ENCODE measurements around the gene NFIB. TPM values are rescaled to one million over a fixed set of nuclear protein-coding genes. Genes with fewer than 3 reads are reported as not detected.

The NFIB gene
- polyA plus RNA-seq, 1 of the 3 experiments (the other 2 are of a cell fraction), result 9.2 TPM

DNA sequence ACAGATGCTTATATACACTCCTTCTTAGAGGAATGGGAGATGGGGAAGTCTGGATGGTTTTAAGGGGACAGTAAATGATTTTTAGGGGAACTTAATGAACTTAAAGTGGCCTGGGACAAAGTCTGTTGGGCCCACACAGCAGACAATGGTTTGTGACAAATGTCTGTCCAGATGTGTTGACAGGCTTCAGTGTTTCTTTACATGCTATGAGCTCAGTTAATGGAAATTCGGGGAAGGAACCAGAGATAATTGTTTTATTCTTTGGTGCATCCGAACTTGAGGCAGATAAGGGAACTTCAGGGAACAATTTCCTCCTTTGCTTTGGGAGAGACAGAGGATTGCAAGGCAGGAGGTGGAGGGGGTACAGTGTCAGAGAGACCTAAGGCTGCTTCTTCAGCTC, 52.3 kb downstream of the NFIB start:
- no peaks in the 10 kb centered on the region for H3K27me3 ChIP-seq (ENCODE audit: insufficient read depth)
- no peaks in the 10 kb centered on the region for H3K9me2 ChIP-seq
- POLR2A ChIA-PET, result no interaction called here
- CTCF ChIA-PET, result interaction anchor here (1.0 kb wide), 1 partner anchor 1173 kb away, joined by 3 read pairs; no protein-coding TSS in a partner anchor
- peaks cover 17 to 18% of the 10 kb centered on the region in 2 experiments for H3K4me1 ChIP-seq (ENCODE audit: control insufficient read depth in 1 of 2, insufficient read depth in 2 of 2, low read depth in 1 of 2, low read length in 1 of 2)
- H3K36me3 ChIP-seq (replicated peaks in 1 of 2; ENCODE audit: control insufficient read depth in 1 of 2, insufficient read depth in 2 of 2, low read length in 1 of 2), result peaks cover 4 to 10% of the 10 kb centered on the region in 2 experiments
- 82% methylated on average over 2 of the region's 2 CpGs for WGBS (ENCODE audit: low lambda C conversion rate)
- no peaks in the 10 kb centered on the region; the same call in none of the 2 replicates for H4K20me1 ChIP-seq (ENCODE audit: insufficient read depth)
- no peak overlapping the region for H2AFZ ChIP-seq (ENCODE audit: low read depth)
- no peak overlapping the region for H3K9ac ChIP-seq
- H3K4me3 ChIP-seq (ENCODE audit: low read depth in 2 of 2, low read length in 1 of 2), result no peak overlapping the region
- no peaks in the 10 kb centered on the region for H3K9me3 ChIP-seq
- no peak for DNase-seq
- H3K79me2 ChIP-seq (ENCODE audit: insufficient read depth), result peaks cover 59% of the 10 kb centered on the region
- no peak overlapping the region for H3K4me2 ChIP-seq
- TF ChIP-seq TCF12 (IDR thresholded peaks at IDR 0.05) (no peak), EP300 (IDR thresholded peaks at IDR 0.05; ENCODE audit: borderline replicate concordance in 1 of 2, low read depth in 1 of 2, low read length in 1 of 2) (no peak), CHD2 (IDR thresholded peaks at IDR 0.05; ENCODE audit: low read length, partially characterized antibody) (no peak), FOSL2 (IDR thresholded peaks at IDR 0.05; ENCODE audit: borderline replicate concordance, low read depth) (no peak), FOXM1 (IDR thresholded peaks at IDR 0.05; ENCODE audit: low read depth) (no peak), CTCF (IDR thresholded peaks at IDR 0.05) (no peak), REST (IDR thresholded peaks at IDR 0.05; ENCODE audit: low read depth, low read length) (no peak), MXI1 (IDR thresholded peaks at IDR 0.05; ENCODE audit: low read depth, low read length) (no peak), TAF1 (IDR thresholded peaks at IDR 0.05; ENCODE audit: borderline replicate concordance, low read depth, low read length) (no peak), EZH2phosphoT487 (IDR thresholded peaks at IDR 0.05; ENCODE audit: borderline replicate concordance, low read depth) (no peak), USF2 (IDR thresholded peaks at IDR 0.05; ENCODE audit: borderline replicate concordance, low read depth, low read length) (no peak), TEAD4 (IDR thresholded peaks at IDR 0.05; ENCODE audit: borderline replicate concordance, insufficient read depth) (no peak), NRF1 (IDR thresholded peaks at IDR 0.05; ENCODE audit: low read depth, low read length) (no peak), POLR2AphosphoS5 (IDR thresholded peaks at IDR 0.05; ENCODE audit: low read depth, low read length) (no peak), RAD21 (IDR thresholded peaks at IDR 0.05; ENCODE audit: low read length) (no peak), SMC3 (IDR thresholded peaks at IDR 0.05; ENCODE audit: low read depth, low read length) (no peak), RFX5 (IDR thresholded peaks at IDR 0.05; ENCODE audit: low read length) (no peak), SIN3A (IDR thresholded peaks at IDR 0.05; ENCODE audit: borderline replicate concordance, low read depth, low read length) (no peak)
- no peak overlapping the region; a peak in 1 of 4 replicates for H3K27ac ChIP-seq (ENCODE audit: low read depth in 2 of 2, low read length in 1 of 2)
- peaks cover 5% of the 10 kb centered on the region for H3F3A ChIP-seq (replicated peaks; ENCODE audit: insufficient read depth)

Measured in SK-N-SH (cell line).